Thyroid gland (tissue), 4 donors: ENCODE results near the gene WARS2. TPM values are rescaled to one million over a fixed set of nuclear protein-coding genes. Genes with fewer than 3 reads are reported as not detected.
A peak's percentile ranks its signal among the peaks of the same experiment; 100 is the strongest.

Source experiments
- DNase-seq, 2 donors: peaks; one replicate each; pipeline ENCODE4 v3.0.0-alpha.2; 2019
- H3K27ac ChIP-seq, 3 donors: fragments of 200-600 bp; sonication (generic); 1 replicate in 2 of 3; 2 replicates in 1 of 3; pipeline ENCODE4 v1.5.1; 2016 to 2019; ENCODE audit warnings: mild to moderate bottlenecking in 1 of 3, moderate library complexity in 1 of 3
- H3K27me3 ChIP-seq: fragments of 200-600 bp; sonication (generic); one replicate; pipeline ENCODE4 v1.5.1; 2019
- H3K36me3 ChIP-seq, 2 donors: fragments of 200-600 bp; sonication (generic); one replicate each; pipeline ENCODE4 v1.5.1; 2016 to 2019
- H3K4me1 ChIP-seq, 2 donors: fragments of 200-600 bp; sonication (generic); one replicate each; pipeline ENCODE4 v1.5.1; 2017 to 2019
- H3K4me3 ChIP-seq, 3 donors: fragments of 200-600 bp; sonication (generic); replicated peaks in 1 of 3; 1 replicate in 2 of 3; 2 replicates in 1 of 3; pipeline ENCODE4 v1.5.1; 2016; ENCODE audit warnings: mild to moderate bottlenecking in 1 of 3
- H3K9me3 ChIP-seq: fragments of 200-600 bp; sonication (generic); one replicate; pipeline ENCODE4 v1.5.1; 2017
- POLR2A ChIP-seq, 2 donors: fragments of 450-650 bp; IDR thresholded peaks; one replicate each; pipeline ENCODE4 v1.6.1; 2017; ENCODE audit warnings: antibody characterized with exemption in 2 of 2, mild to moderate bottlenecking in 2 of 2, moderate library complexity in 1 of 2
- WGBS, 2 donors: methylation state at CpG; one replicate each; pipeline ENCODE4 v1.1.5; 2017; 5-methylcytosine and 5-hydroxymethylcytosine counted together
- intact Hi-C: fragments of 100-400 bp; cut with DNase I; formaldehyde crosslinking; loops from one replicate; pipeline ENCODE4 v1.15.1; 2023
- total RNA-seq, 4 donors: library from RNA; depleted of rRNA; stranded (reverse); fragments of >200 nt; gene quantifications; one replicate each; pipeline ENCODE4 v1.2.3, GENCODE V29; 2016
- TF ChIP-seq, protein P1 (sequence below), 6 experiments: fragments of 200-600 bp in 3 of 6; fragments of 450-650 bp in 3 of 6; sonication (generic) in 3 of 6; IDR thresholded peaks; one replicate each; pipeline ENCODE4 v1.5.1; 2016 to 2019; ENCODE audit warnings: antibody characterized with exemption in 6 of 6, mild to moderate bottlenecking in 2 of 6, inconsistent platforms in 1 of 6, moderate library complexity in 1 of 6

Gene WARS2
- total RNA-seq, 4 donors from 2014 or later = 21.4 to 35.1 (median 26.2) TPM

DNA sequence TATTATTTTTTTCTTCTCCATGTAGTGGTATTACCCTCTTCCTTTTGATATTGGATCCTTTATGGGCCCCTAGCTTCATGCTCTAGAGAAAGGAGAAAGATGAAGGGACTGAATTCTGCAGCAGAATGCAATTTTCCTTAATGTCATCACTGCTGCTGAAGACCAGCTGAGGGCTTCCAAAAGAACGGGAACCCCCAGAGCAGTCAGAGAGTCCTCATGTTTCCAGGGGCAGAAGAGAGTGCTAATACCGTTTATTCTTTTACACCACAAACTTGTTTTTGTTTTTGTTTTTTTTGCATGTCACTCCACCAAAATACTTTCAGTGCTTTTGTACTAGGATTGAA lies 131.2 kb downstream of the WARS2 start:
- no peak for DNase-seq
- intact Hi-C loops = no loop called here
- Histone ChIP-seq H3K27ac (no peak overlapping the region), H3K4me1 (peaks cover 18 to 22% of the 10 kb centered on the region in 2 donors), H3K27me3 (peaks cover 21% of the 10 kb centered on the region), H3K4me3 (no peak overlapping the region), H3K9me3 (no peaks in the 10 kb centered on the region), H3K36me3 (no peaks in the 10 kb centered on the region)
- WGBS, 2 donors = 14 to 22% methylated on average over 2 of the region's 2 CpGs
- TF ChIP-seq, protein P1, sequence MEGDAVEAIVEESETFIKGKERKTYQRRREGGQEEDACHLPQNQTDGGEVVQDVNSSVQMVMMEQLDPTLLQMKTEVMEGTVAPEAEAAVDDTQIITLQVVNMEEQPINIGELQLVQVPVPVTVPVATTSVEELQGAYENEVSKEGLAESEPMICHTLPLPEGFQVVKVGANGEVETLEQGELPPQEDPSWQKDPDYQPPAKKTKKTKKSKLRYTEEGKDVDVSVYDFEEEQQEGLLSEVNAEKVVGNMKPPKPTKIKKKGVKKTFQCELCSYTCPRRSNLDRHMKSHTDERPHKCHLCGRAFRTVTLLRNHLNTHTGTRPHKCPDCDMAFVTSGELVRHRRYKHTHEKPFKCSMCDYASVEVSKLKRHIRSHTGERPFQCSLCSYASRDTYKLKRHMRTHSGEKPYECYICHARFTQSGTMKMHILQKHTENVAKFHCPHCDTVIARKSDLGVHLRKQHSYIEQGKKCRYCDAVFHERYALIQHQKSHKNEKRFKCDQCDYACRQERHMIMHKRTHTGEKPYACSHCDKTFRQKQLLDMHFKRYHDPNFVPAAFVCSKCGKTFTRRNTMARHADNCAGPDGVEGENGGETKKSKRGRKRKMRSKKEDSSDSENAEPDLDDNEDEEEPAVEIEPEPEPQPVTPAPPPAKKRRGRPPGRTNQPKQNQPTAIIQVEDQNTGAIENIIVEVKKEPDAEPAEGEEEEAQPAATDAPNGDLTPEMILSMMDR (IDR thresholded peaks at IDR 0.05) = no peak

DNA sequence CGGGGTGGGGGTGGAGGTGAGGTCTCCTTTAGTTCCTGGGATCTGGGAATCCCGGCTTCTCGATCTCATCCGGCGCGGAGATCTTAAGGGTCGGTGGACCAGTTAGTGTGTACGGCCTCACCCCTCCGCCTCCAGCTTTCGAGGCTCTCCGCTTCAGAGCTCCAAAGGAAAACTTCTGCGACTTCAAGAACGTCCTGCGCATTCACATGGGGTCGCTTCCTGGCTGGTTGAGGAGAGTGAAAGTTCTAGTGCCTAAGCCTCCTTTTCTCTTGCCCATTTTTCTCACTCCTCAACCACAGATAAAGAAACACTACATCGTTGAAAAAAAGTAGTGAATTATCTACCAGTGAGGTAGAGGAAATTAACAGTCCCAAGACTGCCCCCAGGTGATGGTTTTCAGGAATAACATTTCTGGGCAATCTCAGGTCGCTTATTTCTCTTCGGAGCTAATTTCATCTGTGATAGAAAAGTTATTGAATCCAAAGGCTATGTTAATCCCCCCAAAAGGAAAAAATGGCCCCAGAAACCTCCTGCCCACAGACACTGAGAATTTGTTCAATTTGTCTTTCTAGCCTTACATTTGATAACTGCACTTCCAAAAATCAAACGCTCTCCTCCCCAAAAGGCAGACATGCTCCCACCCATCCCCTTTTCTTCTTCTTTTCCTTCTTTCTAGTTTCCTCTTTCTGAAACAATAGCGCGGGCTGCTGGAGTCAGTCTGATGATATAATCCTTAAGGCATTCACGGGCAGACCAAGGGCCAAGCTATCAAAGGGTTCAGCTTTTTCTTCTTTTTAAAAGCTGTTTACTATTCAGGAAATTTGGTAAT lies 131.8 kb downstream of the WARS2 start:
- H3K4me1 ChIP-seq = peaks cover 18 to 22% of the 10 kb centered on the region in 2 donors
- no peaks in the 10 kb centered on the region for H3K36me3 ChIP-seq
- H3K27ac ChIP-seq = no peak overlapping the region
- H3K9me3 ChIP-seq = no peaks in the 10 kb centered on the region
- no peak overlapping the region for H3K4me3 ChIP-seq
- TF ChIP-seq, protein P1 (IDR thresholded peaks at IDR 0.05) = peak; percentile 27 to 78 (median 60)
- no peak for TF ChIP-seq POLR2A (IDR thresholded peaks at IDR 0.05)
- WGBS, 2 donors = 4 to 9% methylated on average over 16 to 22 of the region's 22 CpGs
- peak in 1 of 2 donors; percentile 35 for DNase-seq
- H3K27me3 ChIP-seq = peaks cover 24% of the 10 kb centered on the region
- intact Hi-C loops = no loop called here

DNA sequence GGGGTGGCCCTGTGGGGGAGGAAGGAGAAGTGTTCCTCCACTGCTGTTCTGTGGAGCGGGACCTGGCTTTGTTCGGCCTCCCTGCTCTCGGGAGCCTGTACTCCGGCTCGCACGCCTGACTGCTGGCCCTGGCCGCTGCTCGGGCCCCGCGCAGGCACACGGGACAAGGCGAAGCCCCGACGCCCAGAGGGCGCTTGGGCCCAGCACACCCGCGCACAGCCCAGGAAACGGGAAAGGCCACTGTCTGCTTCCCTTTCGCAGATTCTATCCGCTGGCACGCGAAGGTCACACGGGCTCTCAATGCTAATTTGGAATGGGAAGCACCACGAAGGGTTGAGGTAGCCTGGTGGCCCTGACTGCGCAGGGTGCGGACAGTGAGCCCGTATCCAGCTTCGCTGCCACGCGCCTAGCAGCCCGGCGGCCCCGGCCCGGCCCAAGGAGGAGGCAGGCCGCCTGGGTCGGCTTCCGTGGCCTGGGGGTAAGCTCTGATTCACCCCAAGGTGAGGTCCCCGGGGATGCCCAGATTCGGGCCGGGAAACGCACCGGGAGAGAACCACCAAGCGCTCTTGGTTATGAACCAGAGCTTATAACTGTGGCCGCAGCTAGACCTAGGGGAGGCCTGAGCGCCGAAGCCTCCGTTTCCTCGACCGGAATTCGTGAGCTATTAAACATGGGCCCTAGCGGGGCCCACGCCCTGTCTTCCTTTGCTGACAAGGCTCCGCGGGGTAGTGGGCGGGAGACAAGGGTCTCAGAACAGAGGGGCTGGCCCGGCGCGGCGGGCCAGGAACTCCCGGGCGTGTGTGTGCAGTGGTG lies 132.6 kb downstream of the WARS2 start:
- H3K36me3 ChIP-seq = no peaks in the 10 kb centered on the region
- no peak overlapping the region for H3K27ac ChIP-seq
- H3K27me3 ChIP-seq = peaks cover 24% of the 10 kb centered on the region
- TF ChIP-seq, protein P1 (IDR thresholded peaks at IDR 0.05) = no peak
- no peak for TF ChIP-seq POLR2A (IDR thresholded peaks at IDR 0.05)
- H3K9me3 ChIP-seq = no peaks in the 10 kb centered on the region
- H3K4me3 ChIP-seq = peak overlapping the region in 1 of 3 donors; percentile 7
- peak in 1 of 2 donors; percentile 23 for DNase-seq
- intact Hi-C loops = no loop called here
- 16 to 22% methylated on average over 6 to 52 of the region's 61 CpGs for WGBS, 2 donors
- H3K4me1 ChIP-seq = peaks cover 18 to 22% of the 10 kb centered on the region in 2 donors

DNA sequence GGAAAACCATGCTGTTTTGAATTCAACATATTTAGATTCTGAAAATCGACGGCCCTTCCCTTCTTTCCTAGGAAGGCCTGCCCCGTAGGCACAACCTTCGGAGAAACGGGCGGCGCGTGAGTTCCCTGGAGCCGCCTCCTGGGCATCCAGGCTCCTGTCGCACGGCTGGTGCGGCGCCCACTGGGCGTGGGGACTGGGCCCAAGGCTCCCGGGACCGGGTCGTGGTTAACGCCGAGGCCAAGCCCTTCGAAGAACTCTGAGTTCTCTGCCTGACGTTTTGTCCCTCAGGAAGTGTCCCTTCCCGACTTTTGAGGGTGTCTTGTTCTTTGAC lies 133.1 kb downstream of the WARS2 start:
- WGBS, 2 donors = 6 to 18% methylated on average over 10 to 22 of the region's 22 CpGs
- Histone ChIP-seq H3K9me3 (no peaks in the 10 kb centered on the region), H3K36me3 (no peaks in the 10 kb centered on the region), H3K27ac (no peak overlapping the region), H3K4me3 (no peak overlapping the region), H3K27me3 (peaks cover 25% of the 10 kb centered on the region), H3K4me1 (peaks cover 18 to 22% of the 10 kb centered on the region in 2 donors)
- TF ChIP-seq, protein P1 (IDR thresholded peaks at IDR 0.05) = no peak
- TF ChIP-seq POLR2A (IDR thresholded peaks at IDR 0.05) = no peak
- DNase-seq = no peak
- intact Hi-C loops = no loop called here
